ENCODE results near the gene AATF.

The AATF gene

DNA sequence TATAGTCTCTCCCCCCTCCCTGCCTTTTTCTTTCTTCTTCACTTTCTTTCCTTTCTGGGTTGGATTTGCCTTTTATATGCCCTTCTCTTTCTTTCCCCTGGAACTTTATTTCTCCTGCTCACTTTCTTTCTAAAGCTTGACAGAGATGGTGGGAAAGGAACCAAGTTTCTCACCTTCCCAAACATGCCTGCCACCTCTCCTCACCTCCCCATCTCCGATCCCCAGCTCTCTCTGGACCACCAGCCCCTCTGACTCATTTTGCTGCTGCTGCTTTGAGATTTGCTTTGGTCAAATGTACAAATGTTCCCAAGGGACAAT is 18.2 kb upstream of the AATF start:
- no peak for DNase-seq (ENCODE audit: low read depth)

GRCh38 chr17:36931096-36931696 is 17.6 kb upstream of the AATF start:
- no peak for DNase-seq (ENCODE audit: low read depth)

DNA sequence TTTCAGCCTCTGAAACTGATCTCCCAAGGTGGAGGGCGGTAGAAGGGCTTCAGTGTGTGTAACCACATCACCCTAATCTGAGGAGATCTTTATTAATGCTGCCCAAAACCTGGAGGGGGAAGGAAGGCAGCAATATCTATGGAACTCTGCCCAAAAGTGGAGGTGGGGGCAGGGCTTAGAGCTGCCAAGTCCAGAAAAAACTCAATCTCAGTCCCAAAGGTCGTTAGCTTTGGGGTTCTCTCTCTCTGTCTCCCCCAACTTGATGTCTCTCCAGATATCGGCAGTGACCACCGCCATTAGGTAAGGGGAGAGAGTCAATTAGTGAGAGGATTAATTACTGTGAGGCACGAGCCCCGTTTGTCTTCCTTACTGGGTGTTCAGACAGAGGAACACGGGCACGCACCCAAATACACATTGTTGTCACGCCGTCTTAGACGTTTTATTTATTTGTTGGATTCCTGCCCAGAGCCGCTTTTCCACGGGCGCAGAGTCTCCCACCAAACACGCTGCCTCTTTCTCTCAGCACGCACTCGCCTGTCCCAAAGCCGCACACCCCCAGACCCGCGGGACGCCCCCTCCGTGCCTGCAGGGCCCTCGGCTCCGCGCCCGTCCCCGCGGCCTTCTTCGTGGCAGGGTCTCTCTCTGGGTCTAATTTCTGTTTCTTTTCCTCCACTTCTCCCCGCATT is 16.9 kb upstream of the AATF start:
- DNase-seq (ENCODE audit: low read depth), result no peak

DNA sequence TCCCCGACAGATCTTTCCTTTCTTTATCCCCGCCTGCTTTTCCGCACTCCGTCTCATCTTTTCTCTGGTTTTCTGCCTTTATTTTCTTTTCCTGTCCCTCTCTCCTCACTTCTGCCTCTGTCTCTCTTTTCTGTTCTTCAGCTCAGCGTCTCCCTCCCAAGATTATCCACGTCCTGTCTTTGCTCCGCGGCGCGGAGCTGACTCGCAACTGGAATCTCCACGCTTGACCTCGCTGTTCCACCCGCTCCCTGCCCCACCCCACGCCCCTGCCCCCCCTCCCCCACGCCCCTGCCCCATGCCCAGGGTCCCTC is 16.4 kb upstream of the AATF start:
- no peak for DNase-seq (ENCODE audit: low read depth)

GRCh38 chr17:36932694-36933511 is 15.9 kb upstream of the AATF start:
- no peak for DNase-seq (ENCODE audit: low read depth)

DNA sequence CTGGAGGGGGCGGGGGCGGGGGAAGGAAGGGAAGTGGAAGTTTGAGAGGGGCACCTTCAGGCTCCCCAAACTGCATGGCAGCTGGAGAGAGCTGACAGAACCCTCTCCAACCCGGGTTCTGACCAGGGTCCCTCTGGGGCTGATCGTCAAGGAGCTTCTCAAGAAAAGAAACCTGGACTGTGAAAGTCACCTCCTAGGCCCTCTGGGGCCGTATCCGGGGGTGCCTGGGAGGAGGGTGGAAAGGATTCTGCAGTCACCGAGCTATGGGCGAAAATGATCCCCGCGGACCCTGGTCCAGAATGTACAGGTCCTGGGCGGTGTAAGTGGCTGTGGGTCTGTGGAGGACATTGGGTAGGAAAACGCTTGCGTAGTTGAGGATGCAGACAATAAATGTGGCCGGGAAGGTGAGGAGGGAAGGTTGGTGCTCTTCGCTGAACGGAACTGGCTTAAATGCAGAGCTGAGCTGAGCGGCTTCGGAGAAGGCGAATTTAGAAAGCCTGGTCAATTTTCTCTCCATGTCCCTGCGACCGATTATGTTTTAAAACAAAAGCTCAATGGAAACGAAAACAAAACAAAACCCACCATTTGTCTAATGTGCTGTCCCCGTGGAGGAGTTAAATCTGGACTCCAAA is 15.1 kb upstream of the AATF start:
- no peak for DNase-seq (ENCODE audit: low read depth)

- no peak for DNase-seq (ENCODE audit: low read depth)
Measured at GRCh38 chr17:36934144-36934691, 14.5 kb upstream of the AATF start.

DNA sequence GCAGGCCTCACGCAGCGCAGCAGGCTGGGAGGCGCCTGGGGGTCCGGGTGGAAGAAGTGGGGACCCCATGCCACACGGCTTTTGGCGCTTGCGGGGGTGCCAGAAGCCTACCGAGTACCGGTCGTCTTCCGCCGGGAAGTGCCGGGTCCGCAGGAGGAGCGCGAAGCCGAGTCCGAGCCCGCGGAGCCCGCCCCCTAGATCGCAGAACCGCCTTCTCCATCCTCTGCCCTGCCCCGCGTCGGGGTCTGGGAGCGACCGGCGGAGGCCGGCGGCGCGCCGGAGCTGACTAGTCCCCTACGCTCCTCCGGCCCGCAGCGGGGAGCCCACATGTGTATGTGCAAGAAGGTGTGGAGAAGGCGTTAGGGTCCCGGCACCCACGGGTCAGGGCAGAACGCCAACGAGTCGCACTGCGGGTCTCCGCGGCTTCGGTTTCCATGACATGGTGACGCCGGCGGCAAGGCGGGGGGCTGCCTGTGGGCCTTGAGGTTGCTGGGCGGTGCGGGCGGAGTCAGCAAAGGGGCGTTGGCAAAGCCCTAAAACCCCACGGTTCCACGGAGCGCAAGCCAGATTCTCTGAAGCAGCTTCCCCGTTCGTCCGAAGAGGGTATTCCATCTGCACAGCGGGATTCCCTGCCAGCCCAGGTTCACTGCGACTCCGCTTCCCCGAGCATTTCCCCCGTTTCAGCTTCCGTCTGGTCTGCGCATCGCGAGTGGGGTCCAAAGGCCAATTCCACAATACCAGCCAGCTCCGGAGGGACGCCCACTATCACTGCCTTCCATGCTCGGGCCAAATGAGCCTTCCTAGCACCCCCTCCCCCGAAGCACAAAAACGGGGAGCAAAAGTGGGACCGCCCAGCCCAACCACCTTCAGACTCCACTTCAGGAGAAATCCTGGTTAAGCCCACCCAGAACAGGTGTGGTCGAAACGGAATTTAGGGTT is 13.8 kb upstream of the AATF start:
- no peak for DNase-seq (ENCODE audit: low read depth)

DNA sequence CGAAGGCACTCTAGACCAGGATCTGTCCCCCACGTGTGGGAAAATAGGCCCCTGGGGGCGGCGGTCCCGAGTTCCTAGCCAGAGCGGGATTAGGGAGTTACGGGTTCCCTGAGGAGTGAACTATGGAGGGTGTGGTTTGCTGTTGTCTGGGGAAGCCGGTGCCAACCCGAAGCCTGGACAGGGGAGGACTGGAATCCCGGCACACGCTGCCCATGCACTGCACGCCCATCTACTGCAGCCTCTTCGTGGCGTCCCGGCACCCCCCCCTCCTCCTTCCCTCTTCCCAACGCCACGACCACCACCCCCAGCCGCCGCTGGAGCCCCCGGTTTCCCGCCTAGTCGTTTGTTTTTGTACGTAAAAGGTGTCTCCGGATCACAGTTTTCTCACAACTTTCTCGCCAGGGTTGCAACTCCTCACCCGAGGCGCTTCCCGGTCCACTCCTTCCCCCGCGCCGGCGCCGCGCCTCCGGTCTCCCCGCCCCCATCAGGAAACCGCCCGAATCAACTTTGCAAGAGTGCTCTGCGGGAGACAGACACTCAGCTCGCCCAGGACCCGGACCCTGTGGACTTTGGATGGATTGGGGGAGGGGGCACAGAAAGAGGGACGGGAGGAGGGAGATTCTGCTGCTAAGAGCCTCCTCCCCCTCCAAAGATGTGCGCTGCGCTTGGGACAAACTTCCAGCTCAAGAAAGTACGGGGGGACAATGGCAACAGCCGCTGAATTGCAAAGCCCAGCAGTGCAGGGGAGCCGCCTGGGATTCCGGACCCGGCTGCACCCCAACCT is 12.9 kb upstream of the AATF start:
- no peak for DNase-seq (ENCODE audit: low read depth)

DNA sequence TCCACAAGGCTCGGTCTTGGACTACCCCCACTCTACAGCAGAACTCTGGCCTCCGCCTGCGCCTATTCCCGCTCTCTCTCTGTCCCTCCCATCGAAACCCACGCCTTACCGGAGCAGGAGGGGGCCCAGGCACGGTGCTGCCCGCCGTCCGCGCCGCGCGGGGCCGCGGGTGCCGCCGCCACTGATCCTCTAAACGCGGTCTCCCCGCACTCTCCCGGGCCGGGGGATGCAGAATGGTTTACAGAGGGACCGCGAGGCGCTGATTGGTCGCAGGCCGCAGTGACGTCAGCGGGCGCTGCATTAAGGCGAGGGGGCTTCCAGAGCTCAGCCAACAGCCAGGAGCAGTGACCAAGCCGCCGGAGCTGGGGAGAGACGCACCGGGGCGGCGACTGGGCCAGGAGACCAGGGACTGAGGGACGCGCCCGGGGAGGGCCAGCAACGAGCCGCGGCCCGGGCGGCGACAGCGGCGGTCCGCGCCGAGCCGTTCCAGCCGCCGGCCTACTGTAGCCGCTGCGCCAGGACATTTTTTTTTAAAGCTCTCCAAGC is 12.2 kb upstream of the AATF start:
- no peak for DNase-seq (ENCODE audit: low read depth)

GRCh38 chr17:36937001-36937958 is 11.5 kb upstream of the AATF start, which contains the start of gene LHX1:
Gene LHX1, plus strand, starts transcription at chr17:36937475. Its CDS starts 723 bp downstream, at chr17:36938198.
- DNase-seq (ENCODE audit: low read depth), result no peak

DNA sequence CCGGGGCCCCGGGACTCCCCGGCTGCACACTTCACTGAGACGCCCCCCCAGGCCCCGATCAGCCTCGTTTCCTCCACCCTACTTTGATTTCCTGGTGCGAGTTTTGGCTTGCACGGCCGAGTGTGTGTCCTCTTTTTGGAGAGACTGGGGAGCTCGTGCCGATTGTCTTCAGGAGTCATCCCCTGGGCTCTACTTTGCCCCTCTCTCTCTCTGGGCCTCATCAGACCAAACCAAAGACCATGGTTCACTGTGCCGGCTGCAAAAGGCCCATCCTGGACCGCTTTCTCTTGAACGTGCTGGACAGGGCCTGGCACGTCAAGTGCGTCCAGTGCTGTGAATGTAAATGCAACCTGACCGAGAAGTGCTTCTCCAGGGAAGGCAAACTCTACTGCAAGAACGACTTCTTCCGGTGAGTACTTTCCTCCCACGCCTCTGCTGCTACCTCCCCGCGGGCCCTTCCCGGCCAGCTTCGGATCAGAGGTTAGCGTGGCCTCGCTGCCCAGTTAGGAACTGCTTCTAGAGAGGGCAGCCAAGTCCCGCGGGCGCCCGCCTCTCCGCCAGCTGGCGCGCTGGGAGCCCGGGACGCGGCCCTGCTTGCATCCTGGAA is 10.7 kb upstream of the AATF start:
- no peak for DNase-seq (ENCODE audit: low read depth)

GRCh38 chr17:36938566-36939051 is 10.1 kb upstream of the AATF start:
- no peak for DNase-seq (ENCODE audit: low read depth)

GRCh38 chr17:36939052-36939801 is 9.5 kb upstream of the AATF start:
- DNase-seq (ENCODE audit: low read depth), result no peak

GRCh38 chr17:36939802-36940312 is 8.9 kb upstream of the AATF start:
- no peak for DNase-seq (ENCODE audit: low read depth)

DNA sequence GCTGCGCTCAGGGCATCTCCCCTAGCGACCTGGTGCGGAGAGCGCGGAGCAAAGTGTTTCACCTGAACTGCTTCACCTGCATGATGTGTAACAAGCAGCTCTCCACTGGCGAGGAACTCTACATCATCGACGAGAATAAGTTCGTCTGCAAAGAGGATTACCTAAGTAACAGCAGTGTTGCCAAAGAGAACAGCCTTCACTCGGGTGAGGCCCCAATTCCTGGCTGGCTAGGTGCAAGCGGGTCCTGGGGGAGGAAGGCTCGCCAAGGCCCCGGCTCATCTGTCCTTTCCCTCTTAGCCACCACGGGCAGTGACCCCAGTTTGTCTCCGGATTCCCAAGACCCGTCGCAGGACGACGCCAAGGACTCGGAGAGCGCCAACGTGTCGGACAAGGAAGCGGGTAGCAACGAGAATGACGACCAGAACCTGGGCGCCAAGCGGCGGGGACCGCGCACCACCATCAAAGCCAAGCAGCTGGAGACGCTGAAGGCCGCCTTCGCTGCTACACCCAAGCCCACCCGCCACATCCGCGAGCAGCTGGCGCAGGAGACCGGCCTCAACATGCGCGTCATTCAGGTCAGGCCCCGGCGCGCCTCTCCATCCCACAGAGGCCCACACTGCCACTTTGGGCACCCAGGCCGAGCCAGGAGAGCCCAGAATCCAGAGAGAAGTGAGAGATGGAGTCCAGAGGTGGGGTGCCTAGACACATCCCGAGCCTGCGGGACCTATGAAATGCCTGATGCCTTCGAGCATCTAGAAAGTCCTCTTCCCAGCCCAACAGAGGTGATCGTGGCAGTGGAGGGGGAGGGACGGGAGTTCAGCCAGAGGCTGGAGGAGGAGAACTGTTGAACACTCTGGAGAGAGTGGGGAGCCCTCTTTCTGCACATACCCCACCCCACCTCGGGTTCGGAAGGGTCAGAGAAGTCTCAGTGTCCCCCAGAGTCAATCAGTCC is 8.2 kb upstream of the AATF start:
- DNase-seq (ENCODE audit: low read depth), result no peak
